Measurements from ENCODE around the gene INPP4B. TPM values are rescaled to one million over a fixed set of nuclear protein-coding genes. Genes with fewer than 3 reads are reported as not detected.

Gene INPP4B
- total RNA-seq, 1 experiment from 2014 or later: 0.07 TPM

GRCh38 chr4:142284402-142285221 lies 561.5 kb downstream of the INPP4B start:
- no peak overlapping the region for H3K4ac ChIP-seq (ENCODE audit: low read depth, low read length)
- H3K14ac ChIP-seq (ENCODE audit: insufficient read depth, low read length): no peak overlapping the region
- H3K27me3 ChIP-seq (ENCODE audit: insufficient read depth, low read length): no peaks in the 10 kb centered on the region
- H4K20me1 ChIP-seq (ENCODE audit: control insufficient read depth, insufficient read depth, insufficient read length): no peaks in the 10 kb centered on the region
- WGBS (ENCODE audit: extremely low coverage, insufficient read length, low lambda C conversion rate): 100% methylated on average over 2 of the region's 9 CpGs
- no peak overlapping the region for H2BK120ac ChIP-seq (ENCODE audit: low read depth, low read length, poor library complexity, severe bottlenecking)
- no peak overlapping the region for H4K91ac ChIP-seq (ENCODE audit: insufficient read length, low read depth, low read length)
- H2BK20ac ChIP-seq (ENCODE audit: low read depth, low read length, poor library complexity, severe bottlenecking): no peak overlapping the region
- no peaks in the 10 kb centered on the region for H3K23me2 ChIP-seq (ENCODE audit: insufficient read length, low read depth, low read length, poor library complexity, severe bottlenecking)
- H3K36me3 Mint-ChIP-seq (ENCODE audit: insufficient read depth in 1 of 3, low read depth in 3 of 3): peaks cover 0 to 1% (median under 1%) of the 10 kb centered on the region in 3 experiments; a peak in 2 of 7 replicates
- H3K4me3 Mint-ChIP-seq: no peak overlapping the region
- H3T11ph ChIP-seq (ENCODE audit: low read length): no peak overlapping the region
- no peaks in the 10 kb centered on the region for H3K27me3 Mint-ChIP-seq (ENCODE audit: low read depth)
- no peak overlapping the region for H3K27ac Mint-ChIP-seq
- no peaks in the 10 kb centered on the region for H3K79me1 ChIP-seq (ENCODE audit: insufficient read depth, low read depth, low read length, poor library complexity, severe bottlenecking)
- no peak overlapping the region for H2AFZ ChIP-seq (ENCODE audit: low read length)
- H3K4me1 Mint-ChIP-seq: no peaks in the 10 kb centered on the region
- TF ChIP-seq CTCF (conservative IDR thresholded peaks at IDR 0.05): no peak
- no peak overlapping the region for H2BK5ac ChIP-seq (ENCODE audit: insufficient read length, low read length)
- H3K4me1 ChIP-seq (ENCODE audit: insufficient read depth, low read length): no peaks in the 10 kb centered on the region
- H3K18ac ChIP-seq (ENCODE audit: insufficient read length, low read depth, low read length): no peak overlapping the region
- H2BK12ac ChIP-seq (ENCODE audit: insufficient read length, low read depth, low read length): no peak overlapping the region
- no peak overlapping the region for H3K9ac ChIP-seq (ENCODE audit: extremely low read depth, insufficient read length, low read length)
- no peak overlapping the region for H3K56ac ChIP-seq (ENCODE audit: insufficient read length, low read depth, low read length)
- H4K8ac ChIP-seq (replicated peaks; ENCODE audit: insufficient read length, low read depth, low read length): no peak overlapping the region
- no peaks in the 10 kb centered on the region for H3K9me3 ChIP-seq (ENCODE audit: control insufficient read depth, low read depth, low read length)
- no peak for DNase-seq
- H3K23ac ChIP-seq (ENCODE audit: insufficient read length, low read depth, low read length): no peak overlapping the region
- no peak overlapping the region for H3K4me2 ChIP-seq (ENCODE audit: insufficient read depth, insufficient read length, low read length)
- no peaks in the 10 kb centered on the region for H3K79me2 ChIP-seq (ENCODE audit: insufficient read depth, low read length)
- H2BK15ac ChIP-seq (ENCODE audit: low read depth, low read length): no peak overlapping the region
- no peaks in the 10 kb centered on the region for H3K9me3 Mint-ChIP-seq
- no peak overlapping the region for H2AK5ac ChIP-seq (ENCODE audit: insufficient read length, low read length)
- no peak overlapping the region for H4K5ac ChIP-seq (ENCODE audit: insufficient read length, low read depth, low read length)
- no peak overlapping the region for H3K27ac ChIP-seq (ENCODE audit: insufficient read length, low read depth, low read length)

Measured in H9 (cell line).